K562 (cell line): ENCODE data around the gene NOM1. TPM values are rescaled to one million over a fixed set of nuclear protein-coding genes. Genes with fewer than 3 reads are reported as not detected.
A peak's percentile ranks its signal among the peaks of the same experiment; 100 is the strongest.

ENCODE experiments used
- CHD1 ChIP-seq: fragments of 200-600 bp; sonication (generic); IDR thresholded peaks from one replicate; pipeline ENCODE4 v1.6.1; 2012; ENCODE audit warnings: mild to moderate bottlenecking, moderate library complexity, low read length, inconsistent platforms
- CTCFL ChIP-seq: IDR thresholded peaks from 2 replicates; pipeline ENCODE4 v1.6.1; 2011; ENCODE audit warnings: borderline replicate concordance, low read depth, mild to moderate bottlenecking, moderate library complexity, low read length; ENCODE audit not compliant: insufficient read depth, poor library complexity, severe bottlenecking
- EP400 ChIP-seq: fragments of 450-650 bp; IDR thresholded peaks from 2 replicates; pipeline ENCODE4 v1.6.1; 2017; ENCODE audit warnings: antibody characterized with exemption, mild to moderate bottlenecking, moderate library complexity
- ETV6 ChIP-seq, 3 experiments: fragments of 150-350 bp in 1 of 3; sonication (generic) in 1 of 3; formaldehyde crosslinking in 1 of 3; IDR thresholded peaks; 2 replicates each; pipeline versions ENCODE4 v1.6.1 to v1.8.0; 2014 to 2022; ENCODE audit warnings: borderline replicate concordance in 2 of 3, low read depth in 2 of 3, antibody characterized with exemption in 1 of 3, low read length in 1 of 3, mild to moderate bottlenecking in 1 of 3, missing genetic modification reagents in 1 of 3
- MLX ChIP-seq, 2 experiments: fragments of 450-650 bp in 1 of 2; sonication (generic) in 1 of 2; formaldehyde crosslinking; conservative IDR thresholded peaks; 2 replicates each; pipeline versions ENCODE4 v1.4.0 to v1.8.1; 2020 to 2022; ENCODE audit warnings: mild to moderate bottlenecking in 1 of 2, missing genetic modification reagents in 1 of 2
- POLR2H ChIP-seq: IDR thresholded peaks from 2 replicates; pipeline ENCODE4 v1.6.1; 2016; ENCODE audit warnings: missing genetic modification characterization, low read depth, mild to moderate bottlenecking, control low read depth, missing compliant biosample characterization, moderate library complexity
- SFPQ ChIP-seq: fragments of 200-400 bp; formaldehyde crosslinking; IDR thresholded peaks from 2 replicates; pipeline ENCODE4 v1.6.1; 2017; ENCODE audit warnings: mild to moderate bottlenecking, low read depth, low read length, moderate library complexity
- SMC3 ChIP-seq: conservative IDR thresholded peaks from 2 replicates; pipeline ENCODE4 v1.6.1; 2011; ENCODE audit warnings: low read depth, low read length, improper control_type of control experiment; ENCODE audit not compliant: insufficient read depth
- SRSF7 ChIP-seq: fragments of 200-400 bp; formaldehyde crosslinking; optimal IDR thresholded peaks from 2 replicates; pipeline ENCODE3; 2017; ENCODE audit warnings: mild to moderate bottlenecking, low read depth, low read length
- U2AF2 ChIP-seq: fragments of 200-400 bp; formaldehyde crosslinking; optimal IDR thresholded peaks from 2 replicates; pipeline ENCODE3; 2017; ENCODE audit warnings: low read depth, mild to moderate bottlenecking, low read length
- YBX1 ChIP-seq: fragments of 450-650 bp; IDR thresholded peaks from 2 replicates; pipeline ENCODE4 v1.7.1; 2016; ENCODE audit warnings: mild to moderate bottlenecking
- ZNF121 ChIP-seq: sonication (generic); formaldehyde crosslinking; conservative IDR thresholded peaks from 2 replicates; pipeline ENCODE4 v1.8.0; 2022; ENCODE audit warnings: missing genetic modification reagents
- ZNF407 ChIP-seq: fragments of 450-650 bp; IDR thresholded peaks from 2 replicates; pipeline ENCODE4 v1.6.1; 2016; ENCODE audit warnings: low read depth
- polyA plus RNA-seq, 8 experiments: library from polyadenylated mRNA; depleted of rRNA in 4 of 8; stranded (reverse) in 5 of 8; unstranded in 3 of 8; fragments of >200 nt; fragmentation: Nextera tagmentation in 2 of 8; fragmentation: Illumina TruSeq in 1 of 8; extraction: Ambion mirVana in 2 of 8; extraction: Trizol in 1 of 8; gene quantifications; 2 replicates each; pipeline versions ENCODE4 v1.2.1 to v1.2.3, GENCODE V29; 2011 to 2014; ENCODE audit warnings: inconsistent platforms in 1 of 8, missing spikeins in 1 of 8
- total RNA-seq, 7 experiments: library from RNA; depleted of rRNA in 6 of 7; stranded (reverse); fragments of >200 nt in 6 of 7; fragmentation: Illumina TruSeq in 2 of 7; extraction: Trizol in 2 of 7; gene quantifications; 2 replicates each; pipeline versions ENCODE4 v1.2.1 to v1.2.3, GENCODE V29; 2011 to 2021; ENCODE audit warnings: low replicate concordance in 1 of 7

Gene NOM1
- total and polyA plus RNA-seq, 9 of the 15 experiments (the other 6 are each of a cell fraction or from before 2014, with no cell fraction given), result 6.8 to 47.3 (median 37.4) TPM

- TF ChIP-seq ZNF407 (no peak), U2AF2 (no peak), POLR2H (no peak), SRSF7 (no peak), YBX1 (no peak), ZNF121 (CRISPR knock-in tag) (0 out of 2 replicates have a peak, but pooled peaks have one; percentile 13), CTCFL (no peak), SMC3 (no peak), ETV6 (IDR thresholded peaks at IDR 0.05; ENCODE audit: borderline replicate concordance in 1 of 2, low read depth in 2 of 2, low read length in 1 of 2) (no peak), ETV6 (CRISPR knock-in tag; IDR thresholded peaks at IDR 0.05; ENCODE audit: borderline replicate concordance) (no peak), MLX (CRISPR knock-in tag; conservative IDR thresholded peaks at IDR 0.05) (no peak), CHD1 (peak; percentile 22), EP400 (no peak), SFPQ (no peak)
Observed at GRCh38 chr7:157009170-157009777, 59.8 kb downstream of the NOM1 start (continued).
